Muscle of leg (tissue), 11 donors: ENCODE measurements around the gene SMCP. TPM values are rescaled to one million over a fixed set of nuclear protein-coding genes. Genes with fewer than 3 reads are reported as not detected.

ENCODE experiments used
- DNase-seq: peaks from one replicate; pipeline ENCODE4 v3.0.0; 2013
- H3K27ac ChIP-seq: one replicate; pipeline ENCODE4 v1.5.1; 2013; ENCODE audit warnings: mild to moderate bottlenecking, low read length, control low read depth
- H3K27me3 ChIP-seq: one replicate; pipeline ENCODE4 v1.6.1; 2013; ENCODE audit warnings: low read length; ENCODE audit not compliant: control insufficient read depth, insufficient read depth
- H3K36me3 ChIP-seq: one replicate; pipeline ENCODE4 v1.6.1; 2013; ENCODE audit warnings: low read length; ENCODE audit not compliant: control insufficient read depth, insufficient read depth
- H3K4me1 ChIP-seq: one replicate; pipeline ENCODE4 v1.6.1; 2013; ENCODE audit warnings: low read length; ENCODE audit not compliant: control insufficient read depth, insufficient read depth
- H3K4me3 ChIP-seq: one replicate; pipeline ENCODE4 v1.5.1; 2013; ENCODE audit warnings: low read length, control low read depth
- H3K9me3 ChIP-seq: replicated peaks from 2 replicates; pipeline ENCODE4 v1.6.1; 2013; ENCODE audit warnings: low read depth, low read length; ENCODE audit not compliant: control insufficient read depth
- WGBS: methylation state at CpG from one replicate; pipeline ENCODE4 v1.1.5; 2013; ENCODE audit warnings: missing lambda C conversion rate; ENCODE audit not compliant: insufficient coverage; 5-methylcytosine and 5-hydroxymethylcytosine counted together
- polyA plus RNA-seq, 8 donors: library from polyadenylated mRNA; unstranded; fragments of 120-200 nt; gene quantifications; one replicate each; pipeline versions ENCODE4 v1.2.1 to v1.2.3, GENCODE V29; 2013; ENCODE audit warnings: inconsistent platforms in 1 of 8, low replicate concordance in 1 of 8; ENCODE audit not compliant: insufficient read length in 8 of 8, insufficient read depth in 1 of 8
- total RNA-seq: library from RNA; stranded (reverse); fragments of 120-200 nt; gene quantifications from one replicate; pipeline ENCODE4 v1.2.4, GENCODE V29; 2013

Gene SMCP
- total and polyA plus RNA-seq, 9 donors, result not detected

GRCh38 chr1:152907686-152908601 is 29.8 kb downstream of the SMCP start, which contains the start of gene IVL:
TSS of gene IVL (plus strand) at chr1:152908546. CDS start at chr1:152909798, 1,252 bp downstream.
- no peak for DNase-seq
- Histone ChIP-seq H3K27me3 (no peaks in the 10 kb centered on the region), H3K27ac (no peak within 1 kb of the TSS), H3K4me1 (no peaks in the 10 kb centered on the region), H3K4me3 (no peak within 1 kb of the TSS), H3K36me3 (no peaks in the 10 kb centered on the region), H3K9me3 (no peaks in the 10 kb centered on the region)
- WGBS, result 58% methylated on average over 2 of the region's 4 CpGs

- no peaks in the 10 kb centered on the region for H3K4me1 ChIP-seq
- no peak overlapping the region for H3K27ac ChIP-seq
- 90% methylated on average over 3 of the region's 3 CpGs for WGBS
- no peak for DNase-seq
- no peaks in the 10 kb centered on the region for H3K27me3 ChIP-seq
- no peaks in the 10 kb centered on the region for H3K9me3 ChIP-seq
- H3K36me3 ChIP-seq, result no peaks in the 10 kb centered on the region
- no peak overlapping the region for H3K4me3 ChIP-seq
Observed at GRCh38 chr1:152909206-152909605, 31.1 kb downstream of the SMCP start.

- WGBS, result 57% methylated on average over 1 of the region's 1 CpG
- Histone ChIP-seq H3K4me3 (no peak overlapping the region), H3K27me3 (no peaks in the 10 kb centered on the region), H3K9me3 (no peaks in the 10 kb centered on the region), H3K36me3 (no peaks in the 10 kb centered on the region), H3K4me1 (no peaks in the 10 kb centered on the region), H3K27ac (no peak overlapping the region)
- DNase-seq, result no peak
Observed at GRCh38 chr1:152912471-152912870, 34.3 kb downstream of the SMCP start.

- Histone ChIP-seq H3K27me3 (no peaks in the 10 kb centered on the region), H3K36me3 (no peaks in the 10 kb centered on the region), H3K27ac (no peak overlapping the region), H3K4me3 (no peak overlapping the region), H3K9me3 (no peaks in the 10 kb centered on the region), H3K4me1 (no peaks in the 10 kb centered on the region)
- no peak for DNase-seq
- 53% methylated on average over 3 of the region's 5 CpGs for WGBS
Observed at GRCh38 chr1:152912900-152913299, 34.8 kb downstream of the SMCP start.

GRCh38 chr1:152917794-152918193 is 39.7 kb downstream of the SMCP start:
- WGBS, result no CpG with 5 or more reads among the region's 3 CpGs
- Histone ChIP-seq H3K4me1 (no peaks in the 10 kb centered on the region), H3K27me3 (no peaks in the 10 kb centered on the region), H3K27ac (no peak overlapping the region), H3K4me3 (no peak overlapping the region), H3K36me3 (no peaks in the 10 kb centered on the region), H3K9me3 (no peaks in the 10 kb centered on the region)
- no peak for DNase-seq

GRCh38 chr1:152919071-152919470 is 40.9 kb downstream of the SMCP start:
- no peak for DNase-seq
- Histone ChIP-seq H3K27ac (no peak overlapping the region), H3K4me1 (no peaks in the 10 kb centered on the region), H3K27me3 (no peaks in the 10 kb centered on the region), H3K9me3 (no peaks in the 10 kb centered on the region), H3K4me3 (no peak overlapping the region), H3K36me3 (no peaks in the 10 kb centered on the region)

- no peak overlapping the region for H3K27ac ChIP-seq
- WGBS, result no CpG with 5 or more reads among the region's 2 CpGs
- no peaks in the 10 kb centered on the region for H3K36me3 ChIP-seq
- H3K27me3 ChIP-seq, result no peaks in the 10 kb centered on the region
- no peaks in the 10 kb centered on the region for H3K4me1 ChIP-seq
- DNase-seq, result no peak
- H3K4me3 ChIP-seq, result no peak overlapping the region
- H3K9me3 ChIP-seq, result no peaks in the 10 kb centered on the region
Observed at GRCh38 chr1:152924191-152924590, 46.1 kb downstream of the SMCP start.

GRCh38 chr1:152926091-152926490 is 48.0 kb downstream of the SMCP start:
- no peaks in the 10 kb centered on the region for H3K4me1 ChIP-seq
- H3K4me3 ChIP-seq, result no peak overlapping the region
- no peaks in the 10 kb centered on the region for H3K9me3 ChIP-seq
- H3K27me3 ChIP-seq, result no peaks in the 10 kb centered on the region
- H3K36me3 ChIP-seq, result no peaks in the 10 kb centered on the region
- no peak overlapping the region for H3K27ac ChIP-seq
- WGBS, result 38% methylated on average over 1 of the region's 3 CpGs
- no peak for DNase-seq

- no peaks in the 10 kb centered on the region for H3K36me3 ChIP-seq
- H3K4me3 ChIP-seq, result no peak overlapping the region
- no peak for DNase-seq
- no CpG with 5 or more reads among the region's 3 CpGs for WGBS
- H3K27ac ChIP-seq, result no peak overlapping the region
- no peaks in the 10 kb centered on the region for H3K9me3 ChIP-seq
- H3K4me1 ChIP-seq, result no peaks in the 10 kb centered on the region
- H3K27me3 ChIP-seq, result no peaks in the 10 kb centered on the region
Observed at GRCh38 chr1:152928671-152929070, 50.5 kb downstream of the SMCP start.

GRCh38 chr1:152932170-152932811 is 54.2 kb downstream of the SMCP start:
- Histone ChIP-seq H3K9me3 (no peaks in the 10 kb centered on the region), H3K4me3 (no peak overlapping the region), H3K27me3 (no peaks in the 10 kb centered on the region), H3K27ac (no peak overlapping the region), H3K4me1 (no peaks in the 10 kb centered on the region), H3K36me3 (no peaks in the 10 kb centered on the region)
- DNase-seq, result no peak
- WGBS, result 40% methylated on average over 3 of the region's 4 CpGs
